Mammary epithelial cell (primary cell): Measurements from ENCODE around the gene CD59.

Experiments used
- EZH2 ChIP-seq: IDR thresholded peaks from 2 replicates; pipeline ENCODE4 v1.6.1; 2012; ENCODE audit warnings: low read length, inconsistent platforms, borderline replicate concordance
- TF ChIP-seq, protein P1 (sequence below), 2 donors: IDR thresholded peaks in 1 of 2; conservative IDR thresholded peaks in 1 of 2; 2 replicates each; pipeline ENCODE4 v1.5.1; 2011 to 2012; ENCODE audit warnings: inconsistent platforms in 2 of 2, low read length in 2 of 2, mild to moderate bottlenecking in 2 of 2, control low read depth in 1 of 2, low read depth in 1 of 2; ENCODE audit not compliant: insufficient read depth in 1 of 2; ENCODE audit errors: extremely low read depth in 1 of 2

DNA sequence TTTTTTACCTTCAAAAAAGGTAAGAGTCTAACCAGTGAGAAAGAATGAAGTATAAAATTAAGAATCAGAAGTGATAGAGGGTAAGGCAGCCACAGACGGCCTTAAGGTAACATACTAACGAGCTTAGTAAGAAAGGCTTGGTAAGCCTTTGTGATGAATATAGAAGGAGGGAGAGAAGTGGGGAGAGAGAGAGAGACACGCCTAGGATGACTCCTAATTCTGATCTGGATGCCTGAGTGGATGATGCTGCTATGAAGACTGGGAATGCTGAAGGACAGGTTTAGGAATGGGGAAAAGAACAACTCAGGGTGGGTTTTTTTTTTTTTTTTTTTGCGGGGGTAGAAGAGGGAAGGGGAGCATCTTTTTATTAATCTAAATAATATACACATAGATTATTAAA lies 33.3 kb upstream of the CD59 start:
- TF ChIP-seq, protein P1, sequence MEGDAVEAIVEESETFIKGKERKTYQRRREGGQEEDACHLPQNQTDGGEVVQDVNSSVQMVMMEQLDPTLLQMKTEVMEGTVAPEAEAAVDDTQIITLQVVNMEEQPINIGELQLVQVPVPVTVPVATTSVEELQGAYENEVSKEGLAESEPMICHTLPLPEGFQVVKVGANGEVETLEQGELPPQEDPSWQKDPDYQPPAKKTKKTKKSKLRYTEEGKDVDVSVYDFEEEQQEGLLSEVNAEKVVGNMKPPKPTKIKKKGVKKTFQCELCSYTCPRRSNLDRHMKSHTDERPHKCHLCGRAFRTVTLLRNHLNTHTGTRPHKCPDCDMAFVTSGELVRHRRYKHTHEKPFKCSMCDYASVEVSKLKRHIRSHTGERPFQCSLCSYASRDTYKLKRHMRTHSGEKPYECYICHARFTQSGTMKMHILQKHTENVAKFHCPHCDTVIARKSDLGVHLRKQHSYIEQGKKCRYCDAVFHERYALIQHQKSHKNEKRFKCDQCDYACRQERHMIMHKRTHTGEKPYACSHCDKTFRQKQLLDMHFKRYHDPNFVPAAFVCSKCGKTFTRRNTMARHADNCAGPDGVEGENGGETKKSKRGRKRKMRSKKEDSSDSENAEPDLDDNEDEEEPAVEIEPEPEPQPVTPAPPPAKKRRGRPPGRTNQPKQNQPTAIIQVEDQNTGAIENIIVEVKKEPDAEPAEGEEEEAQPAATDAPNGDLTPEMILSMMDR (conservative IDR thresholded peaks at IDR 0.05 in 1 of 2, IDR thresholded peaks at IDR 0.05 in 1 of 2; ENCODE audit: extremely low read depth in 1 of 2, insufficient read depth in 1 of 2, low read depth in 1 of 2, low read length in 2 of 2), result no peak
- no peak for TF ChIP-seq EZH2
